ENCODE data around the gene DHRS12. TPM values are rescaled to one million over a fixed set of nuclear protein-coding genes. Genes with fewer than 3 reads are reported as not detected.
A peak's percentile ranks its signal among the peaks of the same experiment; 100 is the strongest.

Gene DHRS12
- total RNA-seq, result 7.9 TPM

- Histone ChIP-seq H3K27ac (peak within 1 kb of the TSS; percentile 98), H3K27me3 (no peaks in the 10 kb centered on the region), H3K4me1 (peaks cover 12 to 40% of the 10 kb centered on the region in 2 donors), H3K36me3 (no peaks in the 10 kb centered on the region), H3K4me3 (peak within 1 kb of the TSS; percentile 79 to 98), H3K9me3 (no peaks in the 10 kb centered on the region)
- intact Hi-C loops (cut with DNase I), result loop anchor here (1.0 to 10.0 kb wide), 6 partner anchors 39 to 1679 kb away; partner anchors contain the start of genes ALG11, ATP7B, VPS36 and WDFY2
- peak; percentile 67 to 96 for DNase-seq (ENCODE audit: low spot score in 2 of 2)
- TF ChIP-seq CTCF (IDR thresholded peaks at IDR 0.05), result no peak
These were observed at the start of gene DHRS12 for GRCh38 chr13:51803422-51804294. Gene DHRS12, minus strand, starts transcription at chr13:51804163. Its CDS starts 4,504 bp downstream, at chr13:51799659.

GRCh38 chr13:51849145-51850101, 45.5 kb upstream of the DHRS12 start:
- H3K4me3 ChIP-seq, result no peak overlapping the region
- no peaks in the 10 kb centered on the region for H3K27me3 ChIP-seq
- no peaks in the 10 kb centered on the region for H3K9me3 ChIP-seq
- intact Hi-C loops (cut with DNase I), result loop anchor here (5.0 kb wide), 1 partner anchor 278 kb away; the partner anchor contains the start of gene NEK5
- H3K27ac ChIP-seq, result no peak overlapping the region
- no peaks in the 10 kb centered on the region for H3K4me1 ChIP-seq
- peak in 1 of 3 experiments; percentile 11 for TF ChIP-seq CTCF (IDR thresholded peaks at IDR 0.05)
- no peaks in the 10 kb centered on the region for H3K36me3 ChIP-seq
- DNase-seq (ENCODE audit: low spot score in 2 of 2), result no peak

- H3K4me1 ChIP-seq, result no peaks in the 10 kb centered on the region
- no peak overlapping the region for H3K4me3 ChIP-seq
- intact Hi-C loops (cut with DNase I), result loop anchor here (5.0 kb wide), 1 partner anchor 279 kb away; the partner anchor contains the start of gene NEK5
- no peaks in the 10 kb centered on the region for H3K36me3 ChIP-seq
- DNase-seq (ENCODE audit: low spot score in 2 of 2), result no peak
- H3K27ac ChIP-seq, result no peak overlapping the region
- H3K27me3 ChIP-seq, result no peaks in the 10 kb centered on the region
- no peak for TF ChIP-seq CTCF (IDR thresholded peaks at IDR 0.05)
- no peaks in the 10 kb centered on the region for H3K9me3 ChIP-seq
These were observed 44.7 kb upstream of the DHRS12 start for GRCh38 chr13:51848674-51849073.

GRCh38 chr13:51846756-51847155, 42.8 kb upstream of the DHRS12 start:
- no peaks in the 10 kb centered on the region for H3K9me3 ChIP-seq
- no peaks in the 10 kb centered on the region for H3K4me1 ChIP-seq
- intact Hi-C loops (cut with DNase I), result loop anchor here (5.0 kb wide), 1 partner anchor 281 kb away; the partner anchor contains the start of gene NEK5
- no peak overlapping the region for H3K27ac ChIP-seq
- H3K36me3 ChIP-seq, result no peaks in the 10 kb centered on the region
- DNase-seq (ENCODE audit: low spot score in 2 of 2), result no peak
- H3K27me3 ChIP-seq, result no peaks in the 10 kb centered on the region
- no peak for TF ChIP-seq CTCF (IDR thresholded peaks at IDR 0.05)
- no peak overlapping the region for H3K4me3 ChIP-seq

- no peak for TF ChIP-seq CTCF (IDR thresholded peaks at IDR 0.05)
- Histone ChIP-seq H3K27ac (no peak overlapping the region), H3K27me3 (no peaks in the 10 kb centered on the region), H3K36me3 (no peaks in the 10 kb centered on the region), H3K4me3 (no peak overlapping the region), H3K4me1 (no peaks in the 10 kb centered on the region), H3K9me3 (no peaks in the 10 kb centered on the region)
- DNase-seq (ENCODE audit: low spot score in 2 of 2), result no peak
- intact Hi-C loops (cut with DNase I), result loop anchor here (5.0 kb wide), 1 partner anchor 282 kb away; the partner anchor contains the start of gene NEK5
These were observed 41.8 kb upstream of the DHRS12 start for GRCh38 chr13:51845574-51846318.

Data from ascending aorta (tissue), 2 donors.